ENCODE measurements around the gene RAB3C.
"Not testable (repeated sequence)": the region's sequence is repeated elsewhere in the genome, so short reads cannot be mapped to it uniquely, and the experiment has no call there.

RAB3C gene

DNA sequence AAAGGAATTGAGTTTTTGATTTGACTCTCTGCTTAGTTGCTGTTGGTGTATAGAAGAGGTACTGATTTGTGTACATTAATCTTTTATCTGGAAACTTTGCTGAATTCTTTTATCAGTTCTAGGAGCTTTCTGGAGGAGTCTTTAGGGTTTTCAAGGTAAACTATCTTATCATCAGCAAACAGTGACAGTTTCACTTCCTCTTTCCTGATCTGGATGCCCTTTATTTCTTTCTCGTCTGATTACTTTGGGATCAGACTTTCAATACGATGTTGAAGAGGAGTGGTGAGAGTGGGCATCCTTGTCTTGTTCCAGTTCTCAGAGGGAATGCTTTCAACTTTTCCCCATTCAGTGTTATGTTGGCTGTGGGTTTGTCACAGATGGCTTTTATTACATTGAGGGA lies 17.7 kb downstream of the RAB3C start:
- DNase-seq (ENCODE audit: low read depth in 1 of 2, low spot score in 1 of 2) = not testable (repeated sequence)

DNA sequence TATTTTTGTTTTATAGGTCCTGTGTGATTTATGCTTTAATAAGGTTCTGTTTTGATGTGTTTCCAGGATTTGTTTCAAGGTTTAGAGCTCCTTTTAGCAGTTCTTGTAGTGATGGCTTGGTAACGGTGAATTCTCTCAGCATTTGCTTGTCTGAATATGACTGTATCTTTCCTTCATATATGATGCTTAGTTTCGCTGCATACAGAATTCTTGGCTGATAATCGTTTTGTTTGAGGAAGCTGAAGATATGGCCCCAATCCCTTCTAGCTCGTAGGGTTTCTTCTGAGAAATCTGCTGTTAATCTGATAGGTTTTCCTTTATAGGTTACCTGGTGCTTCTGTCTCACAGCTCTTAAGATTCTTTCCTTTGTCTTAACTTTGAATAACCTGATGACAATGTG lies 20.0 kb downstream of the RAB3C start:
- not testable (repeated sequence) for DNase-seq (ENCODE audit: low read depth in 1 of 2, low spot score in 1 of 2)

DNA sequence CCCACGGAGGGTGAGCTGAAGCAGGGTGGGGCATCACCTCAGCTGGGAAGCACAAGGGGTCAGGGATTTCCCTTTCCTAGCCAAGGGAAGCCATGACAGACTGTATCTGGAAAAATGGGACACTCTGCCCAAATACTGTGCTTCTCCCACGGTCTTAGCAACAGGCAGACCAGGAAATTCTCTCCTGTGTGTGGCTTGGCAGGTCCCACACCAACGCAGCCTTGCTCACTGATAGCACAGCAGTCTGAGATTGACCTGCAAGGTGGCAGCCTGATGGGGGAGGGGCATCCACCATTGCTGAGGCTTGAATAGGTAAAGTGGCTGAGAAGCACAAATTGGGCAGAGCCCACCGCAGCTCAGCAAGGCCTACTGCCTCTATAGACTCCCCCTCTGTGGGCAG lies 23.2 kb downstream of the RAB3C start:
- DNase-seq (ENCODE audit: low read depth in 1 of 2, low spot score in 1 of 2) = no peak

GRCh38 chr5:58615972-58616371 lies 33.1 kb downstream of the RAB3C start:
- no peak for DNase-seq (ENCODE audit: low read depth in 1 of 2, low spot score in 1 of 2)

DNA sequence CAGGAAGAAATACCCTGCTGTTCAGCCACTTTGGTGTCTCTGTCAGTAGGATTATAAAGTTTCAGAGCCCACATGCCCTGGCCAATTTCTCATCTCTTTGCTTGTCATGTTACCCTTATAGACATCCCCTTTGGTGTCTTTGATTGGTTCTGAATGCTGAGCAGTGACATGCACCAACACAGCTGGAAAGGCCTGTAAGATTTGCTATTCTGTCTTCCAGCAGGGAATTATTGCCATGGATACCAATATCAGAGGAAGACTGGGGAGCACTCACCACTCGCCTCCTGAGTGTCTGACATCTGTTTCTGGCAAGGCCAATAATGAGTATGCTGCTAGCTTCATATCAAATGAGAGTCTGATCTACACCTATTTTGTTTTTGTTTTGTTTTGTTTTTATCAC lies 34.4 kb downstream of the RAB3C start:
- no peak for DNase-seq (ENCODE audit: low read depth in 1 of 2, low spot score in 1 of 2)

DNA sequence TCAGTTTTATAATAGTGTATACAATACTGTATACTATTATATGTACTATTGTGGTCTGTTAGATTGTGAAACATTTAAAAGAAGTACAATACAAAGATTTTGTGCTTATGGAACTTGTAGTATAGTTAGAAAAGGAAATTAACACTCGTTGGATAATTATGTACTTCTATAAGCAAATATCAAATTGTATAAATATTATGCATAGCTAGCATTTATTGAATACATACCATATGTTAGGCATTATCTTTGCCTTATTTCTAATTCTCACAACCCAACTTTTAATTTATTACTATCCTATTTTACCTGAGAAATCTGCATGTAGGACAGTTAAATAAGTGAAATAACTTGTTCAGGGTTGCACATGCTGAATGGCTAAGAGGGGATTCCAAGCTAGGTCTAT lies 37.5 kb downstream of the RAB3C start:
- DNase-seq (ENCODE audit: low read depth in 1 of 2, low spot score in 1 of 2) = no peak

DNA sequence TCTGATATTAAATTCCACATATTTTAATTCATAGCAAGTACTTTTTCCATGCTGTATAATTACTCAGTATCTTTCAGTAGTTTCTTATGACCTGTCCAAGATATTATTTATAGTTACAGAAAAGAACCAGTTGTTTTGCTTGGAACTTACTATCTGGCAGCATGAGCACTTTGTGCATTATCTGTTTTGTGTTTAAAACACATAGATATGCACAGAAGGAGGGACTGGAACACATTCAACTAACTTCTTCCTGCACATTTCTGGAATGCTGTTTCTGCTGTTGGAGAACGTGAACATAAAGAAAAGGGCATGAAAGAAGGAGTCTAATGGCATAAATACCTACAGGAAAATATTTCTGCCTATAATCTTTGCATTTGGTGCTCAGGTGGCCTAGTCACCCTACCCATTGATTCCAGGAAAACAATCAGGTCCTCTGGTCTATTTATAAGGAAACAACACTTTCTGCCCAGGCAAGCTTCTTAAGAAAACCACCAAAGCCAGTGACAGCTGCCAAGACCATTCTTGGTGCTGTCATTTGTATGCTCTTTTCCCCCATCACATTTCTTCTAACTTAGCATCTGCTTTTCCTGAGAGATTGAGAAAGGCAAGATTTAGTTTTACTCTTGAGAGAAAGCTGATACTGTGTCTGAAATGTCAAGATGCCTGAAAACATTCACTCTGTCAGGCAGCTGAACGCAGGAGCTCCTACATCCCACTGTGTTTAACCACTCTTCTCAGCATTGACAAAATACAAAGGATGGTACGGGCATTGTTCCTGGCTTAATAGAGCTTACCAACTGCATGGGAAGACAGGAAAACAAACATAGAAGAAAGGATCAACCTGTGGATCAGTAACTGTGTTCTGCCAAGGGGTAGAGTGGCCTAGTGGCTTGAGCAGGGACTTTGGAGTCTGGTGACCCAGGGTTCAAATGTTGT lies 40.3 kb downstream of the RAB3C start:
- no peak for DNase-seq (ENCODE audit: low read depth in 1 of 2, low spot score in 1 of 2)

DNA sequence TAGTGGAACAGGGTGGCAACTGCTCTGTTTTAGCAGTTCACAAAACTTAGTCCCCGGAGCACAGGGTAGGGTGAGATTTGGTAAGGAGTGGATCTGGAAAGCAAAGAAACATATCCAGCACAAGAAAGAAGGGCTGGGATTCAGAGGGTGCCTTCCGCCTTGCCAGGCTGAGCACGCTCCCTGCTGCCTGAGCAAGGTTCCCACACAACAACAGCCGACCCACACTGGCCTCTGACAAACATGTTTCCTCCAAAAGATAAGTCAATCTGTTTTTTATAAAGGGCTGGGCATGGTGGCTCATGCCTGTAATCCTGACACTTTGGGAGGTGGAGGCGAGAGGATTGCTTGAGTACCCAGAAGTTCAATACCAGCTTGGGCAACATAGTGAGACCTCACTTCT lies 45.8 kb downstream of the RAB3C start:
- no peak for DNase-seq (ENCODE audit: low read depth in 1 of 2, low spot score in 1 of 2)

DNA sequence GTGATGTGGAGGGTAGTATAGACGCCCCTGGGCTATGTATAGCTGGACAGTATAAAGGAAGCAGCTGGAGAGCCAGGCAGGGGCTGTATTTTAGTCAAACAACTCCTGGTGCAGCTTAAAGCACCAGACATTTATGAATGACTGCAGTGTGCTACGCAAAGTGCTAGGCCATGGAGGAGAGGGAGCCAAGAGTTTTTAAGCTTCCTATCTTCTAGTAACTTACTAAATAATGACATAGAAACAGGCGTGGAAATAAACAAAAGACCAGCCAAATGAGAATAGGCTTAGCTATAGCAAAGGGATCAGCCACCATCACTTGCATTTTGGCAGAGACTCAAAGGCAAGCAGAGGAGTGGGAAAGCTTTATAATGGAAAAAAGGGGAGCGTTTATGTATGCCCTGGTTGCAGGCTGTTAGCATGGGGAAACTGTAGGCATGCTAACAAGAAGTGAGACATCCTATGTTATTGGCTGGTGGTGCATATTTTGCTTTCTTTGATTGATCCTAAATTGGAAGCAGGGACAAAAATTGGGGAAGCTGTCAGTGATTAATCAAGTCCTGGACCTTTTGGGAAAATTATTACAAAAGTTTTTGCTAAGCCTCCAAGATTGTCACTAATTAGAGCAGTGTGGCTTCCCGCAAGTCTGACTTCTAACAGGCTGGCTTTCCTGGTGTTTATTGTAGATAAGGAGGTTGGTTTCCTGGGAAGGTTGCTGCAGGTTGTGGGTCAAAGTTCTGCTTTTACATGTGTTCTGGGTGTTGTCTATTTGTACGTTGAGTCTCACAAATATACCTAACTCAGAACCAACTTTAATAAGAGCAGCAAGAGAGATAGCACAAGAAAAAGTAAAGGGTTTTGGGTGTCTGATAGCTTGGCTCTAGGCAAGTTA lies 46.6 kb downstream of the RAB3C start:
- no peak for DNase-seq (ENCODE audit: low read depth in 1 of 2, low spot score in 1 of 2)

DNA sequence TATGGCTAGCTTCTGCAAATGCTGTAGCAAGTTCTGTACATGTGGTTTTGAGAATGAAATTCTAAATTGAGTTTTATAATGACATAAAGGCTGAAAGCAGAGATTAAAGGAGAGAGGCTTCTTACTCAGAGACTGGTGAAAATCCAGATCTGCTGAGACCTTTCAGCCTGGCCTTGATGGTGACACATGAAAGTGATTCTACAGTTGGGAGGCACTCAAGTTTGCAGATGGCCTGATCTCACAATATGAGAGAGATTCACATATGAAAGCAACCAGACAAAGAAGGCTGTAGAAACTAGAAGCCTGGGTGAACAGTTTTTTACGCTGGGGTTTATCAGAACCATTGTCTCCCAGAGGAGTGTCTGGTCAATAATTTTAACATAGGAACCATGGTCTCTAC lies 49.0 kb downstream of the RAB3C start:
- no peak for DNase-seq (ENCODE audit: low read depth in 1 of 2, low spot score in 1 of 2)

DNA sequence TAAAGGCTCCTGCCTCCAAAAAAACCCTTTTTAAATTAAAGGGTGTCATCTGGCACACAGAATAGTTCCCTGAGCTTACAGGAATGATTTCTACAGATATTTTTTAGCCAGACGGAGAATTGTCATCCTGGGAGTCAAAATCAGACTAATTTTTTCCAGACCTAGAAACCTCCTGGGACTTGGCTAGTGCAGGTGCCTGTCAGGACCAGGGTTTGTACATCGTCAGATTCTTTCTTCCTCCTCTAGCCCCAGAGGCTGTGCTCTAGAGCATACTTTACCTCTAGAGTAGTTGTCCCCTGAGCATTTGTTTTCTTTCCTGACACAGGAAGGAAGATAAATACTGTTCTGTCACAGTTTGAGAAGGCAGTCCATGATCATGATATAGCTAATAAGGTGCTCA lies 52.5 kb downstream of the RAB3C start:
- no peak for DNase-seq (ENCODE audit: low read depth in 1 of 2, low spot score in 1 of 2)

- DNase-seq (ENCODE audit: low read depth in 1 of 2, low spot score in 1 of 2) = no peak
Observed at GRCh38 chr5:58640011-58640410, 57.1 kb downstream of the RAB3C start.

DNA sequence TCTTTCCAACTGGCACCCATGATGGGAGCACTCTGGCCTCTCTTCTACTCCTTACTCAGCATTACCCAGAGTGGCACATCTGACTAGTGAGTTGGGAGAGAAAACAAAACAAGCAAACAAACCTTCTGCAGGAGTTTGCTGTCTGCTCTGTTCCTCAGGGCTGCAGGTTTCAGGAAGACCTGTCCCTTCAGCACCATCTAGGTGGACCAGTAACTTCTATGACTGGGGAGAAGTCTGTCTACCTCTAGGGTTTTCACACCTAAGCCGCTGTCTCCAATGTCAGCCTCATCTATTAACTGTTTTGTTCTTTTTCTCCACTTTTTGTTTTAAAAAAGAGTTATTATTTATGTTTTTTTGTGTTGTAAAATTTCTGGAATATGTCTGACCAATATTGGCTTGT lies 58.7 kb downstream of the RAB3C start:
- DNase-seq (ENCODE audit: low read depth in 1 of 2, low spot score in 1 of 2) = no peak

DNA sequence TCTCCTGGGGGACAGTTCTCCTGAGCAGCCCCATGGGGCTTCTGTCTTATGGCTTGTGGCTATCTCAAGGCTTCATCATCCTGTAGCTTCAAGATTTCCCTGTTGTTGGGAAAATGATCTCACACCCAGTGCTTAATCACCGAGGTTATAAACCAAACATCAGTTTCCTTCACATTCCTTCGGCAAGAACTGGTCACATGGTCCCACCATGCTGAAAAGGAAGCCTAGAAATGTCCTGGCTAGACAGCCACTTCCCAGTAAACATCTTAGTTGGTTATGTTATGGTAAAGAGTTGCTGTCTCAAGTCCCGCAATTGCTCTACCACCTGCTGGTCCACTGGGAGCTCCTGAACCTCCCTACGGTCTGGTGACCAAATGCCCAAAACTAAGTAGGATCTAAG lies 66.0 kb downstream of the RAB3C start:
- DNase-seq (ENCODE audit: low read depth in 1 of 2, low spot score in 1 of 2) = no peak

- no peak for DNase-seq (ENCODE audit: low read depth in 1 of 2, low spot score in 1 of 2)
Observed at GRCh38 chr5:58649716-58650115, 66.8 kb downstream of the RAB3C start.

DNA sequence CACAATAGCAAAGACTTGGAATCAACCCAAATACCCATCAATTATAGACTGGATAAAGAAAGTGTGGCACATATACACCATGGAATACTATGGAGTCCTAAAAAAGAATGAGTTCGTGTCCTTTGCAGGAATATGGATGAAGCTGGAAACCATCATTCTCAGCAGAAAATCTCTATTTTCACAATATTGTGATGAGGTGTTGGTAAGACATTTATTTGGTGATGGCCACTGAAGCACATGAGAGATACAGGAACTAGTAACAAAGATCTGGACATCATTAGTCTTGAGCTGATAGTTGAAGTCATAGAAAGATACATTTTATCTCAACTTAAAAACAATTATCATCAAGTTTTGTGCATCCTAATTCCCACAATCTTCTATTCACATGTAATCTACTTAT lies 70.6 kb downstream of the RAB3C start:
- DNase-seq (ENCODE audit: low read depth in 1 of 2, low spot score in 1 of 2) = no peak

DNA sequence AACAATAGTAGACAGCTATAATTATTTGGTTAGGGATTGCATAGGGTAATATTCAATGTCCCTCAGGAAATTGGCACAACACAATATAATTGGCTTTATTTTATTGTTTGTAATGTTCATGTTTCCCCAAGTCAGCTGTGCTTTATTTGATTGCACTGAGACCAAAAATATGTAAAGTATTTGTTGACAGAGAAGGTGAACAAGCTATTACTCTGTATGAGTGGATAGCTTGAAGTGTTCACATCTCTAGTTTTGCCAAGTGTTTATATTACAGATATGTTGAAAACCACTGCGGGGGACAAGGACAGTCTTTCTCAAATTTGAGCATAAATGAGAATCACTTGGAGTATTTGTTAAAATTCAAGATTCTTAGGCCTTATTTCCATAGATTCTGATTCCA lies 83.3 kb downstream of the RAB3C start:
- DNase-seq (ENCODE audit: low read depth in 1 of 2, low spot score in 1 of 2) = no peak

DNA sequence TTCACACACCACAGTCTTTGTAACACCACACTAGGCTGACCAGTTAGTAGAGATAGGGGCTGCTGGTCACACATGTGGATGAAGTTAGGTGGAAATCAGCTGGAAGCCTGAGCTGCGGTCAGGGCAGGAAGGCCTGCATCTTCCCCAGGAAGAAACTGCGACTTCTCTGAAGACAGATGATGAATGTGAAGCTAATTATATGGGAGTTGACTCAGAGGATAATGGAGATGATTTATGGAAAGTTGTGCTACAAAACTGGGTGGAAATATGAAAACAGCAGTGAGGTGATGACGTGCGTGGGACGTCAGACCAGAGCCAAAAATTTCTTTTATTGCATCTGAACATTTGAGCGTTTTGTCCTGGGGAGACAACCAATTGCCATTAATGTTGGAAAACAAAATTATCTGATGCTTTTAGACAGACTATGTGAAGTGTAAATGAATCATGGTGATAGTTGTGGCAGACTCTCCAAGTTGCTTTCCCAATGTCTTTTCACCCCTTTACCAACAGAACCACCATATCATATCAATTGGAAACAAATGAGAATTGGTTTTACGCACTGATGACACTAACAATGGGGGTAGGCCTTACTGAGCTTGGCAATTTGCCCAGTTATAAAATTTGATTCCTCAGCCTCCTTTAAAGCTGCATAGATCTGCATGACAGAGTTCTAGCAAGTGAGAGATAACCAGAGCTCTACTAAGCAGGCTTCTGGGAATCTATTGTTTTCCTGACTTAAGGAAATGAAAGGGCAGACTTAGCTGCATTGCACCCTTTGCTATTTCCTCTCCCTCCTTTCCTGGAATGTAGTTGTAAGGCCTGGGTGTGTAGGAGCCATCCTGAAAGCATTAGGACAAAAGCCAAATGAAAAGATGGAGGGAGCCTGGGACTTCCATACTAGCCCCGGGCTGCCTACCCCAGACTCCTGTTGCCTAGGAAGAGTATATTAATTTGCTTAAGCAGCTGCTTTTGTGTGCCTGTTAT lies 84.0 kb downstream of the RAB3C start:
- no peak for DNase-seq (ENCODE audit: low read depth in 1 of 2, low spot score in 1 of 2)

DNA sequence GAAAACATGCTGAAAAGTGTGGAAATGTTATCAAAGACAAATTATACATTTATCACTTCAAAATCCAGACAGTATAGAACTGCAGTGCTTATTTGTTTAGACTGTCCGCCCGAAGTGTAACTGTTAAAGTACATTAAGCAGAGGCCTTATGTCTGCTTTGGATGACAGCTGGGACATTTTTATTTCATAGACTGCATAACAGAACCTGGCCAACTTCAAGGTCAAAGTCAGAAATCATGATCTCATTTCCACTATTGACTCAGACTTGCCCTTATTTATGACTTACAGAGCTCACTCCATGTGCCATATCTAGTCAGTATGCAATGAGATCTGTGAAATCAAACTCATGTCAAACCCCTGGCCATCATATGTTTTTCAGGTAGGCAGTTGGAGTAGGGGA lies 87.7 kb downstream of the RAB3C start:
- DNase-seq (ENCODE audit: low read depth in 1 of 2, low spot score in 1 of 2) = no peak

DNA sequence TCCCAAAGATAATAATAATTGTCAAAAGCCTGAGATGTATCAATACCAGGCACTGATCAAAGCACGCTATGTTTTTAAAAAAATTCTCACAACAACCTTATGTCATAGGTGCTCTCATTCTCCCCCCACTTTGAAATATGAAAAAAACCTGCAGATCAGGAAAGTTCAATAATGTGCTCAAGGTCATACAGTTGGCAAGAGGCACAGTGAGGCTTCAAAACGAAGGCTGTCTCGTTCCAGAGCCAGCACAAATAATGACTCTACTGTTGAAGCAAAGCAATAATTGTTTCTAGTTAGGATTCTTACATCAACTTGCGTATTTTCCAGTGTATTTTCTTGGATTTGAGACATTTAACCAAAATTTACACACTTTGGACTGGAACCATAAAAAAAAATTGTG lies 88.3 kb downstream of the RAB3C start:
- DNase-seq (ENCODE audit: low read depth in 1 of 2, low spot score in 1 of 2) = no peak

DNA sequence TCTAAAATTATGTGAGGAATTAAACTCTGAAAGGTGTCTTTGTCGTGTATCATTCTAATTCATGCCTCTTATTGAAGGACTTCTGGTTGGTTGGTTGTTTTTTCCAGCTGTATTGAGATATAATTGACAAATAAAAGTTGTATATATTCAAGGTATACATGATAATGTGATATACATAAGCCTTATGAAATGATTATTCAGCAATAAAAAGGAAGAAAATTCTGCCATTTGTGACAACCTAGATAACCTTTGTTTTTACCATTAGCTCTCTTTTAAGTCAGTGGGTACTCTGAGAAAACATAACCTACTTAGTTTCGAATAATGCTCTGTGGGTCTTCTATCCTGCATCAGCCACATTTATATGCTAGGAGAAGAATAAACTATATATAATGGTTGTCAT lies 89.6 kb downstream of the RAB3C start:
- DNase-seq (ENCODE audit: low read depth in 1 of 2, low spot score in 1 of 2) = no peak

Measured in stimulated activated CD4-positive, alpha-beta T cell treated with anti-CD3 and anti-CD28 coated beads, Interleukin-15, amount 100 ng/mL, for 1 hour (primary cell).